Smooth muscle cell (in vitro differentiated cells): ENCODE measurements around the gene SMC1B. TPM values are rescaled to one million over a fixed set of nuclear protein-coding genes. Genes with fewer than 3 reads are reported as not detected.

Source experiments
- DNase-seq: peaks from one replicate; lab custom pipeline; 2025; ENCODE audit not compliant: unreplicated experiment; lab: John Stamatoyannopoulos, UW
- H2AFZ ChIP-seq: fragments of 200-600 bp; sonication (generic); 2 replicates; pipeline ENCODE4 v1.6.0; 2016; ENCODE audit warnings: antibody characterized with exemption, low read depth, mild to moderate bottlenecking
- H3F3A ChIP-seq: fragments of 200-600 bp; sonication (generic); 2 replicates; pipeline ENCODE4 v1.6.0; 2017; ENCODE audit warnings: antibody characterized with exemption, low read depth
- H3K27ac ChIP-seq: fragments of 200-600 bp; sonication (generic); 2 replicates; pipeline ENCODE4 v1.5.1; 2016; ENCODE audit warnings: low read depth, mild to moderate bottlenecking
- H3K27me3 ChIP-seq: fragments of 200-600 bp; sonication (generic); 2 replicates; pipeline ENCODE4 v1.6.1; 2016; ENCODE audit warnings: low read depth, mild to moderate bottlenecking
- H3K36me3 ChIP-seq: fragments of 200-600 bp; sonication (generic); 2 replicates; pipeline ENCODE4 v1.5.1; 2016; ENCODE audit warnings: low read depth
- H3K4me1 ChIP-seq: fragments of 200-600 bp; sonication (generic); 2 replicates; pipeline ENCODE4 v1.5.1; 2016; ENCODE audit warnings: low read depth
- H3K4me2 ChIP-seq: fragments of 200-600 bp; sonication (generic); 2 replicates; pipeline ENCODE4 v1.6.0; 2016; ENCODE audit warnings: mild to moderate bottlenecking
- H3K4me3 ChIP-seq: fragments of 200-600 bp; sonication (generic); 2 replicates; pipeline ENCODE4 v1.5.1; 2016; ENCODE audit warnings: mild to moderate bottlenecking
- H3K79me2 ChIP-seq: fragments of 200-600 bp; sonication (generic); 2 replicates; pipeline ENCODE4 v1.6.0; 2016; ENCODE audit warnings: low read depth, mild to moderate bottlenecking
- H3K9ac ChIP-seq: fragments of 200-600 bp; sonication (generic); 2 replicates; pipeline ENCODE4 v1.6.0; 2016; ENCODE audit warnings: low read depth
- H3K9me3 ChIP-seq: fragments of 200-600 bp; sonication (generic); replicated peaks from 2 replicates; pipeline ENCODE4 v1.5.1; 2016; ENCODE audit warnings: low read depth
- H4K20me1 ChIP-seq: fragments of 200-600 bp; sonication (generic); 2 replicates; pipeline ENCODE4 v1.6.0; 2016; ENCODE audit warnings: low read depth
- WGBS: methylation state at CpG from one replicate; pipeline ENCODE4 v1.1.7; 2016; ENCODE audit warnings: low lambda C conversion rate; 5-methylcytosine and 5-hydroxymethylcytosine counted together
- polyA plus RNA-seq: library from polyadenylated mRNA; unstranded; fragments of >200 nt; fragmentation: Nextera tagmentation; extraction: Ambion mirVana; gene quantifications from 2 replicates; pipeline ENCODE4 v1.2.1, GENCODE V29; 2016
- total RNA-seq: library from RNA; depleted of rRNA; stranded (reverse); fragments of >200 nt; gene quantifications from 2 replicates; pipeline ENCODE4 v1.2.3, GENCODE V29; 2014
- TF ChIP-seq, protein P1 (sequence below): fragments of 200-600 bp; sonication (generic); IDR thresholded peaks from 2 replicates; pipeline ENCODE4 v1.5.1; 2017; ENCODE audit warnings: borderline replicate concordance, mild to moderate bottlenecking, antibody characterized with exemption; ENCODE audit not compliant: insufficient read depth, poor library complexity, severe bottlenecking

The SMC1B gene
- total and polyA plus RNA-seq, 2 experiments from 2014 or later = 0.06 TPM; not detected in 1

DNA sequence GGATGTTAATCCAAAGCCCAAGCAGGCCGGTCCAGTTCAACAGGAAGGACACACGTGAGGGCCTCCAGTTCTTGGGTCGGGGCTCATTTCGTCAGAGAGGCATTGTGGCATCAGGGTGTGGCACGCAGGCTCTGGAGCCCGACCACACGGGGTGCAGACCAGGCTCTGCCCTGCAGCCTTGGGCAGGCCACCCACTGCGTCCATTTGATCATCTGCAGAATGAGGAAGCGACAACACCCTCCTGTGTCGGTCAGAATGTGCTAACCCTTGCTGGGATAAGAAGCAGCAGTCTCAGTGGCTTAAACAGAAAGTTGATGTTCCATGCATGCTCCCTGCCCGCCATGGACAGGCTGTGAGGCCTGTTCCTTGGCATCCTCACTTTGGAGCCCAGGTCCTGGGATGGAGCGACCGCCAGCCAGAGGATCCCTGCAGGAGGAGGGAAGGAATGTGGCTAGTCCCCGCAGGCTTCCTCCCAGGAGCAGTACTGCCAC, 10.9 kb upstream of the SMC1B start:
- 88% methylated on average over 14 of the region's 14 CpGs for WGBS

DNA sequence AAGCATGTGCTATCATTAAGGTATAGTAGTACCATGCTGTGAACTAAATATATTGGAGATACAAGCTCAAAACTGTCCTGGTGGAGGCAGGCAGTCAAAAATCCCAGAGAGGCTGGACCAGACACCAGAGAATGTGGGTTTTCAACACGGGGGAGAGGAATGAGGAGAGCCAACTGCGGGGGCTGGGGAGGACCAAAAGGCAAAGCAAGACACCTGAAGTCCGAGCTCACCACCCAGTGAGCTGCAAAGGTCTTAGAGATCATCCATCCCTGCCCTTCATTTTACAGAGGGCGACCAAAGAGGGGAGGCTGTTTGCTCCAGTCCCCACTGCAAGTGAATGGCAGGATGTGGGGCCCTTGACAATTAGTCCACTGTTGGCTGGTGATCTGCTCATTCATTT, 10.1 kb upstream of the SMC1B start:
- no peak overlapping the region for H3K4me2 ChIP-seq
- TF ChIP-seq, protein P1, sequence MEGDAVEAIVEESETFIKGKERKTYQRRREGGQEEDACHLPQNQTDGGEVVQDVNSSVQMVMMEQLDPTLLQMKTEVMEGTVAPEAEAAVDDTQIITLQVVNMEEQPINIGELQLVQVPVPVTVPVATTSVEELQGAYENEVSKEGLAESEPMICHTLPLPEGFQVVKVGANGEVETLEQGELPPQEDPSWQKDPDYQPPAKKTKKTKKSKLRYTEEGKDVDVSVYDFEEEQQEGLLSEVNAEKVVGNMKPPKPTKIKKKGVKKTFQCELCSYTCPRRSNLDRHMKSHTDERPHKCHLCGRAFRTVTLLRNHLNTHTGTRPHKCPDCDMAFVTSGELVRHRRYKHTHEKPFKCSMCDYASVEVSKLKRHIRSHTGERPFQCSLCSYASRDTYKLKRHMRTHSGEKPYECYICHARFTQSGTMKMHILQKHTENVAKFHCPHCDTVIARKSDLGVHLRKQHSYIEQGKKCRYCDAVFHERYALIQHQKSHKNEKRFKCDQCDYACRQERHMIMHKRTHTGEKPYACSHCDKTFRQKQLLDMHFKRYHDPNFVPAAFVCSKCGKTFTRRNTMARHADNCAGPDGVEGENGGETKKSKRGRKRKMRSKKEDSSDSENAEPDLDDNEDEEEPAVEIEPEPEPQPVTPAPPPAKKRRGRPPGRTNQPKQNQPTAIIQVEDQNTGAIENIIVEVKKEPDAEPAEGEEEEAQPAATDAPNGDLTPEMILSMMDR = no peak
- H3K79me2 ChIP-seq = no peaks in the 10 kb centered on the region
- no peak overlapping the region for H3K27ac ChIP-seq
- no peaks in the 10 kb centered on the region for H3K9me3 ChIP-seq
- no peaks in the 10 kb centered on the region for H3K27me3 ChIP-seq
- H2AFZ ChIP-seq = no peak overlapping the region
- no peaks in the 10 kb centered on the region for H3K4me1 ChIP-seq
- no peak overlapping the region for H3K4me3 ChIP-seq
- H3K36me3 ChIP-seq = no peaks in the 10 kb centered on the region
- no peak for DNase-seq
- WGBS = 84% methylated on average over 4 of the region's 4 CpGs
- no peak overlapping the region for H3K9ac ChIP-seq
- no peaks in the 10 kb centered on the region for H3F3A ChIP-seq
- no peaks in the 10 kb centered on the region for H4K20me1 ChIP-seq

More for the DNA sequence above, 10.9 kb upstream of the SMC1B start:
- Histone ChIP-seq H3K9me3 (no peaks in the 10 kb centered on the region), H3K9ac (no peak overlapping the region), H3K27me3 (no peaks in the 10 kb centered on the region), H3K27ac (no peak overlapping the region), H3K4me3 (no peak overlapping the region), H2AFZ (no peak overlapping the region), H3F3A (no peaks in the 10 kb centered on the region), H3K36me3 (no peaks in the 10 kb centered on the region), H3K4me1 (no peaks in the 10 kb centered on the region), H3K4me2 (no peak overlapping the region), H4K20me1 (no peaks in the 10 kb centered on the region), H3K79me2 (no peaks in the 10 kb centered on the region)
- DNase-seq = no peak
- TF ChIP-seq, protein P1 = no peak

DNA sequence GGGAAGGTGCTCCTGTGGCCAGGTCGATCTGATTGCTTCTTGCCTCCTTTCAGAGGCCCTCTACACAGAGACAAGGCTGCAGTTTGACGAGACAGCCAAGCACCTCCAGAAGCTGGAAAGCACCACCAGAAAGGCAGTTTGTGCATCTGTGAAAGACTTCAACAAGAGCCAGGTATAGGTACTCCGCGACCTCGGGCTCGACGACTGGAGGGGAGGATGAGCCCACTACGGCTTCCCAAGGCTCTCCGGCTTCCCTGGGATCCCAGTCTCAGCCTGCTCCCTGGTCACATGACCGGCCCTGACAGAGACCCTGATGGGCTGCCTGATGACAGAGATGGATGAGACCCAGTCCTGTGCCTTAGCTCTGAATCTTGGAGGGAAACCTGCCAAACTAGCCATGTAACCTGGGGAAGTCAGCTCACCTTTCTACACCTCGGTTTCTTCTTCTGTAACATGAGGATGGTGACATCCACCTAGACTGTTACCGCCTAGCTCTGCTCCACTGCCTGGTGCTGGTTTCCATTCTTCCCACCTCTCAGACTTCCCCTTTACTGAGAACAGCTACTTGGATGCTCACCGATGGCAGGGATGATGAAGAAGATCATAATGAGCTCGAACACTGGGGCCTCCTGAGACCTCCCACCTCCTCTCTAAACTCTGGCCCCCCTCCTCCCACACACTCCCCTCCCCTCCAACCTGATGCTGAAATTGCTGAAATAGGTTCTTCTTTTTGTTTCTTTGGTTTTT, 9.0 kb upstream of the SMC1B start:
- WGBS = 92% methylated on average over 14 of the region's 14 CpGs
- no peak overlapping the region for H3K4me2 ChIP-seq
- TF ChIP-seq, protein P1 = no peak
- H2AFZ ChIP-seq = no peak overlapping the region
- no peaks in the 10 kb centered on the region for H3K79me2 ChIP-seq
- DNase-seq = no peak
- H3F3A ChIP-seq = no peaks in the 10 kb centered on the region
- no peak overlapping the region for H3K27ac ChIP-seq
- no peaks in the 10 kb centered on the region for H3K4me1 ChIP-seq
- H3K9ac ChIP-seq = no peak overlapping the region
- H3K36me3 ChIP-seq = no peaks in the 10 kb centered on the region
- no peak overlapping the region for H3K4me3 ChIP-seq
- H3K27me3 ChIP-seq = no peaks in the 10 kb centered on the region
- H3K9me3 ChIP-seq = no peaks in the 10 kb centered on the region
- H4K20me1 ChIP-seq = no peaks in the 10 kb centered on the region
